GM23338 (cell line): ENCODE data around the gene PTPRC. TPM values are rescaled to one million over a fixed set of nuclear protein-coding genes. Genes with fewer than 3 reads are reported as not detected.

Experiments
- ATAC-seq: fragments of 200-7000 bp; cut with Tn5 transposase; 3 replicates; pipeline ENCODE4 v1.9.1; 2020
- DNase-seq: peaks from one replicate; pipeline ENCODE4 v3.0.0-alpha.2; 2015; ENCODE audit warnings: low spot score
- H2AFZ ChIP-seq: fragments of 200-600 bp; sonication (generic); 2 replicates; pipeline ENCODE4 v1.8.0; 2016; ENCODE audit warnings: antibody characterized with exemption, mild to moderate bottlenecking, moderate library complexity
- H3F3A ChIP-seq: fragments of 200-600 bp; sonication (generic); replicated peaks from 2 replicates; pipeline ENCODE4 v1.8.0; 2017; ENCODE audit warnings: antibody characterized with exemption, mixed run types, low read depth
- H3K27ac ChIP-seq: fragments of 200-600 bp; sonication (generic); 2 replicates; pipeline ENCODE4 v1.6.1; 2016; ENCODE audit warnings: low read depth
- H3K27me3 ChIP-seq: fragments of 200-600 bp; sonication (generic); 2 replicates; pipeline ENCODE4 v1.8.0; 2016; ENCODE audit warnings: mild to moderate bottlenecking, mixed run types, moderate library complexity; ENCODE audit not compliant: insufficient read depth
- H3K36me3 ChIP-seq: fragments of 200-600 bp; sonication (generic); 2 replicates; pipeline ENCODE4 v1.8.0; 2016; ENCODE audit warnings: mild to moderate bottlenecking; ENCODE audit not compliant: insufficient read depth
- H3K4me1 ChIP-seq: fragments of 200-600 bp; sonication (generic); 2 replicates; pipeline ENCODE4 v1.8.0; 2016; ENCODE audit warnings: mild to moderate bottlenecking, moderate library complexity; ENCODE audit not compliant: insufficient read depth
- H3K4me2 ChIP-seq: fragments of 200-600 bp; sonication (generic); 2 replicates; pipeline ENCODE4 v1.7.1; 2017; ENCODE audit warnings: mixed run types
- H3K4me3 ChIP-seq: fragments of 200-600 bp; sonication (generic); 2 replicates; pipeline ENCODE4 v1.6.1; 2016; ENCODE audit warnings: mixed run types
- H3K79me2 ChIP-seq: fragments of 200-600 bp; sonication (generic); replicated peaks from 2 replicates; pipeline ENCODE4 v1.8.0; 2017; ENCODE audit warnings: mild to moderate bottlenecking; ENCODE audit not compliant: insufficient read depth
- H3K9me2 ChIP-seq: fragments of 200-600 bp; sonication (generic); 2 replicates; pipeline ENCODE4 v1.8.0; 2017; ENCODE audit not compliant: insufficient read depth
- H4K20me1 ChIP-seq: fragments of 200-600 bp; sonication (generic); replicated peaks from 2 replicates; pipeline ENCODE4 v1.8.0; 2017; ENCODE audit warnings: mild to moderate bottlenecking; ENCODE audit not compliant: insufficient read depth
- H3K27ac Mint-ChIP-seq: 2 replicates; pipeline ENCODE4 v1.8.0; 2020; ENCODE audit warnings: inconsistent platforms, mild to moderate bottlenecking, moderate library complexity, mixed read lengths
- H3K27me3 Mint-ChIP-seq: 3 replicates; pipeline ENCODE4 v1.8.0; 2022; ENCODE audit warnings: low read depth, mild to moderate bottlenecking, moderate library complexity, mixed read lengths, inconsistent platforms; ENCODE audit not compliant: insufficient read depth, poor library complexity
- H3K36me3 Mint-ChIP-seq: 3 replicates; pipeline ENCODE4 v1.8.0; 2021; ENCODE audit warnings: low read depth, mild to moderate bottlenecking, inconsistent platforms, moderate library complexity, mixed read lengths
- H3K4me1 Mint-ChIP-seq: 3 replicates; pipeline ENCODE4 v1.8.0; 2020; ENCODE audit warnings: mild to moderate bottlenecking, inconsistent platforms, mixed read lengths
- H3K4me3 Mint-ChIP-seq: 3 replicates; pipeline ENCODE4 v1.8.0; 2021; ENCODE audit warnings: moderate library complexity, mild to moderate bottlenecking, inconsistent platforms, mixed read lengths
- H3K9me3 Mint-ChIP-seq: 3 replicates; pipeline ENCODE4 v1.8.0; 2020; ENCODE audit warnings: moderate library complexity, mild to moderate bottlenecking, inconsistent platforms, mixed read lengths
- CREB1 ChIP-seq: fragments of 250-450 bp; sonication (Bioruptor Pico); IDR thresholded peaks from 2 replicates; pipeline ENCODE4 v1.5.0; 2020; ENCODE audit warnings: low read depth, mild to moderate bottlenecking, moderate library complexity
- EZH2 ChIP-seq: fragments of 200-600 bp; sonication (generic); IDR thresholded peaks from one replicate; pipeline ENCODE4 v1.8.0; 2017; ENCODE audit warnings: antibody characterized with exemption, mild to moderate bottlenecking, low read depth; ENCODE audit not compliant: unreplicated experiment
- EZH2phosphoT487 ChIP-seq: fragments of 200-600 bp; sonication (generic); IDR thresholded peaks from one replicate; pipeline ENCODE4 v1.8.1; 2018; ENCODE audit warnings: antibody characterized with exemption; ENCODE audit not compliant: unreplicated experiment
- JUNB ChIP-seq: IDR thresholded peaks from one replicate; pipeline ENCODE4 v1.6.1; 2016; ENCODE audit warnings: antibody characterized with exemption; ENCODE audit not compliant: unreplicated experiment
- NANOG ChIP-seq: IDR thresholded peaks from 2 replicates; pipeline ENCODE4 v1.6.1; 2016; ENCODE audit warnings: antibody characterized with exemption, borderline replicate concordance
- POLR2AphosphoS5 ChIP-seq: IDR thresholded peaks from 2 replicates; pipeline ENCODE4 v1.6.1; 2016; ENCODE audit warnings: antibody characterized with exemption, low read depth
- REST ChIP-seq: IDR thresholded peaks from one replicate; pipeline ENCODE4 v1.6.1; 2018; ENCODE audit warnings: antibody characterized with exemption; ENCODE audit not compliant: unreplicated experiment
- STAT1 ChIP-seq: IDR thresholded peaks from one replicate; pipeline ENCODE4 v1.6.1; 2016; ENCODE audit warnings: antibody characterized with exemption; ENCODE audit not compliant: unreplicated experiment
- ZNF114 ChIP-seq: fragments of 250-450 bp; sonication (Bioruptor Pico); IDR thresholded peaks from 2 replicates; pipeline ENCODE4 v1.5.0; 2020; ENCODE audit warnings: mild to moderate bottlenecking, moderate library complexity
- ZNF331 ChIP-seq: fragments of 250-450 bp; sonication (Bioruptor Pico); IDR thresholded peaks from 2 replicates; pipeline ENCODE4 v1.5.0; 2020; ENCODE audit warnings: low read depth, mild to moderate bottlenecking, moderate library complexity
- ZNF462 ChIP-seq: fragments of 250-450 bp; sonication (Bioruptor Pico); IDR thresholded peaks from 2 replicates; pipeline ENCODE4 v1.5.0; 2020; ENCODE audit warnings: mild to moderate bottlenecking, moderate library complexity
- polyA plus RNA-seq: library from polyadenylated mRNA; unstranded; fragments of >200 nt; fragmentation: Nextera tagmentation; extraction: Ambion mirVana; gene quantifications from 2 replicates; pipeline ENCODE4 v1.2.1, GENCODE V29; 2016
- total RNA-seq: library from RNA; depleted of rRNA; stranded (reverse); fragments of >200 nt; shearing (Covaris generic); gene quantifications from 2 replicates; pipeline ENCODE4 v1.2.3, GENCODE V29; 2014
- TF ChIP-seq, protein P1 (sequence below), 2 experiments: fragments of 200-600 bp in 1 of 2; sonication (generic) in 1 of 2; conservative IDR thresholded peaks; 2 replicates each; pipeline versions ENCODE4 v1.5.1 to v1.6.1; 2016 to 2017; ENCODE audit warnings: antibody characterized with exemption in 2 of 2, low read depth in 2 of 2, mild to moderate bottlenecking in 2 of 2, moderate library complexity in 1 of 2
- TF ChIP-seq, protein P2 (sequence below): IDR thresholded peaks from 2 replicates; pipeline ENCODE4 v1.6.1; 2016; ENCODE audit warnings: antibody characterized with exemption

PTPRC gene
- total and polyA plus RNA-seq, 2 experiments from 2014 or later: 0.10 to 0.52 TPM

DNA sequence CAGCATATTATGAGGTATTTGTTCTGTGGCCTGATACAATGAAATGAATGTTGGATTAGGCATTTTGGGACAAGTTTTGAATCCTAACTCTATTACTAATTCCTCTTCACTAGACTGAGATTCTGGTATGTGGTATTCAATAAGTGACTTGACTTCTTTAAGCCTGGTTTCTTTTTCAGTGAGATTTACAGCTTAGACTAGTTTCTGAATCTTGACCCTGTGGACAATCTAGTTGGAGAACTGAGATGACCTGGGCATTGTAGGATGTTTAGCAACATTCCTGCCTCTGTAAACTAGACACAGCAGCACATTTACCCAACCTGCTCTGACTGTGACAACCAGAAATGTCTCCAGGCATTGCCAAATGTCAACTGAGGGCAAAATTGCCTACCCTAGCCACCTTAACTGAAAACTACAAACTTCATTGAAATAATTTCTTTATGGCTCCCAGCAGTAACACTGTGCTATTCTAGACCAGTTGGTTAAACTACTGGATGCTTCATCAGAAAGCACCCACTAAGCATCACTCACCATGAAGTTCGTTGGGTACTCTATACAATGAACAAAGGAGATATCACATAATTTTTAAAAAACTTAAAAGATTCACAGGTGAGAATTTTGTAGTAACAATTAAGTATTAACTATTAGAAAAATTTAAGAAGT is 16.8 kb downstream of the PTPRC start:
- H3K9me2 ChIP-seq: no peaks in the 10 kb centered on the region
- H3K4me3 ChIP-seq: no peak overlapping the region
- no peak overlapping the region for H3K27ac ChIP-seq
- peaks cover 34% of the 10 kb centered on the region for H3K4me1 ChIP-seq
- no peak overlapping the region for H3K27ac Mint-ChIP-seq
- no peak for DNase-seq
- no peaks in the 10 kb centered on the region for H4K20me1 ChIP-seq
- H3K4me3 Mint-ChIP-seq: no peak overlapping the region
- TF ChIP-seq POLR2AphosphoS5 (no peak), STAT1 (no peak), ZNF462 (CRISPR knock-in tag) (no peak), NANOG (no peak), EZH2 (no peak), ZNF114 (no peak), JUNB (no peak), REST (no peak), CREB1 (CRISPR knock-in tag) (no peak), ZNF331 (CRISPR knock-in tag) (no peak), EZH2phosphoT487 (no peak)
- TF ChIP-seq, protein P1, sequence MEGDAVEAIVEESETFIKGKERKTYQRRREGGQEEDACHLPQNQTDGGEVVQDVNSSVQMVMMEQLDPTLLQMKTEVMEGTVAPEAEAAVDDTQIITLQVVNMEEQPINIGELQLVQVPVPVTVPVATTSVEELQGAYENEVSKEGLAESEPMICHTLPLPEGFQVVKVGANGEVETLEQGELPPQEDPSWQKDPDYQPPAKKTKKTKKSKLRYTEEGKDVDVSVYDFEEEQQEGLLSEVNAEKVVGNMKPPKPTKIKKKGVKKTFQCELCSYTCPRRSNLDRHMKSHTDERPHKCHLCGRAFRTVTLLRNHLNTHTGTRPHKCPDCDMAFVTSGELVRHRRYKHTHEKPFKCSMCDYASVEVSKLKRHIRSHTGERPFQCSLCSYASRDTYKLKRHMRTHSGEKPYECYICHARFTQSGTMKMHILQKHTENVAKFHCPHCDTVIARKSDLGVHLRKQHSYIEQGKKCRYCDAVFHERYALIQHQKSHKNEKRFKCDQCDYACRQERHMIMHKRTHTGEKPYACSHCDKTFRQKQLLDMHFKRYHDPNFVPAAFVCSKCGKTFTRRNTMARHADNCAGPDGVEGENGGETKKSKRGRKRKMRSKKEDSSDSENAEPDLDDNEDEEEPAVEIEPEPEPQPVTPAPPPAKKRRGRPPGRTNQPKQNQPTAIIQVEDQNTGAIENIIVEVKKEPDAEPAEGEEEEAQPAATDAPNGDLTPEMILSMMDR (conservative IDR thresholded peaks at IDR 0.05; ENCODE audit: low read depth in 2 of 2): no peak
- TF ChIP-seq, protein P2, sequence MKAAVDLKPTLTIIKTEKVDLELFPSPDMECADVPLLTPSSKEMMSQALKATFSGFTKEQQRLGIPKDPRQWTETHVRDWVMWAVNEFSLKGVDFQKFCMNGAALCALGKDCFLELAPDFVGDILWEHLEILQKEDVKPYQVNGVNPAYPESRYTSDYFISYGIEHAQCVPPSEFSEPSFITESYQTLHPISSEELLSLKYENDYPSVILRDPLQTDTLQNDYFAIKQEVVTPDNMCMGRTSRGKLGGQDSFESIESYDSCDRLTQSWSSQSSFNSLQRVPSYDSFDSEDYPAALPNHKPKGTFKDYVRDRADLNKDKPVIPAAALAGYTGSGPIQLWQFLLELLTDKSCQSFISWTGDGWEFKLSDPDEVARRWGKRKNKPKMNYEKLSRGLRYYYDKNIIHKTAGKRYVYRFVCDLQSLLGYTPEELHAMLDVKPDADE: no peak
- no peak overlapping the region for H3K4me2 ChIP-seq
- H2AFZ ChIP-seq: no peak overlapping the region
- no peaks in the 10 kb centered on the region for H3K79me2 ChIP-seq
- no peak for ATAC-seq
- H3K9me3 Mint-ChIP-seq: no peaks in the 10 kb centered on the region
- no peaks in the 10 kb centered on the region for H3K27me3 ChIP-seq
- H3F3A ChIP-seq: no peaks in the 10 kb centered on the region
- H3K27me3 Mint-ChIP-seq: no peaks in the 10 kb centered on the region
- H3K36me3 ChIP-seq: no peaks in the 10 kb centered on the region
- H3K4me1 Mint-ChIP-seq: peaks cover 18% of the 10 kb centered on the region; the same call in 2 of the 3 replicates
- no peaks in the 10 kb centered on the region for H3K36me3 Mint-ChIP-seq
